ENCODE results near the gene ASB10.

ASB10 gene

DNA sequence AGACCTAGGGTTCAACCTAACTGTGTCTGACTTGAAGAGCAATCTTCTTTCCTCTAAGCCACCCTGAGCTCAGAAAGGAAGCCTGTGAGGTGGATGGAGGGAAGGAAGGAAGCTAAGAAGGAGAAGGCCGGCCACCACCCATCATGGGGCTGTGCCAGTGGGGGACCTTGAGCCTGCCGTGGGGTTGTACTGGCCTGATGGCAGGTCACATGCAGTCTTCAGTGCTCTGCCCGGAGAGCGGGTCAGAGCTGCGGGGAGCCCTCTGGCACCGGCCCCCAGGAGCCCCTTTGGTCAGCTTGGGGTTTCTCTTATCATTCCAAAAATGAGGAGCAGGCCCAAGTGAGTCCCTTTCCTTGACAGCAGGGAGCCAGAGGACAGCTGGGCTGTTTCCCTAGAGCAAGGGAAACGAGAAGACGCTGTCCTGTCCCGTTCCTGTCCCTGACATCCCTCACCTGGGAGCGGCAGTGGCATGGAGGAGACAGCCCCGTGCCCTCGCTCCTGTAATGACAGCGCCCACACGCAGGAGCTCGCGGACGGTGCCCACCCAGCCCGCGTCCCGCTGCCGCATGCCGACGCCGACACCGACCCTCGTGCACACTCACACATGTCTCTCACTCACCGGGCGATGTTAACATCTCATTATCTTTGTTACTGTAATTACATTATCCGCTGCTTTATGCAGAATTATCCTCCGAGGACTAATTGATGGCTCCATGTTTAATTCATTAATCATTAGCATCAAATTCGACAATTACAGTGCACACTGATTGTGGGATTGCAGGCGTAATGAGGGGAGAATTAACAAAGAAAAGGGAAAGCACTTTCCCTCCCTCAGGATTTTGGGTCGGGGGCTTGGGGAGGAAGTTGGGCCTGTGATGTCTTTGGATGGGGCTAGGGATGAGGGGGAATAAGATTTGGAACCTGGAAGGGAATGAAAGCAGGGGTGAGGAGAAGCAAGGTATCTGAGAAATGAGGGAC is 50.9 kb downstream of the ASB10 start:
- DNase-seq (ENCODE audit: low spot score) = no peak

DNA sequence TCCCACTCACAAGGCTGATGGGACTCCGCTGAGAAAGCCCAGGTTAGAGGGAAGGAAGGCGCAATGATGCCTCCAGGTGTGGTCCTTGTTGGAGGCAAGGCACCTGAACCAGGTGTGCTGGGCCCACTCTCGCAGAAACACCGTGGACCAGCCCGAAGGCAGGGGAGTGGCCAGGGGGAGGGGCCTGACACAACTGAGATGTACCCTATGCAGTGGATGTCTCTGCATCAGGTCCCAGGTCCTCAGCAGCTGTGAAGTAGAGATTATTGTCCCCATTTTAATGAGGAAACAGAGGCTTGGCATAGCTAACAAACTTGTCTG is 51.6 kb downstream of the ASB10 start:
- DNase-seq (ENCODE audit: low spot score) = no peak

DNA sequence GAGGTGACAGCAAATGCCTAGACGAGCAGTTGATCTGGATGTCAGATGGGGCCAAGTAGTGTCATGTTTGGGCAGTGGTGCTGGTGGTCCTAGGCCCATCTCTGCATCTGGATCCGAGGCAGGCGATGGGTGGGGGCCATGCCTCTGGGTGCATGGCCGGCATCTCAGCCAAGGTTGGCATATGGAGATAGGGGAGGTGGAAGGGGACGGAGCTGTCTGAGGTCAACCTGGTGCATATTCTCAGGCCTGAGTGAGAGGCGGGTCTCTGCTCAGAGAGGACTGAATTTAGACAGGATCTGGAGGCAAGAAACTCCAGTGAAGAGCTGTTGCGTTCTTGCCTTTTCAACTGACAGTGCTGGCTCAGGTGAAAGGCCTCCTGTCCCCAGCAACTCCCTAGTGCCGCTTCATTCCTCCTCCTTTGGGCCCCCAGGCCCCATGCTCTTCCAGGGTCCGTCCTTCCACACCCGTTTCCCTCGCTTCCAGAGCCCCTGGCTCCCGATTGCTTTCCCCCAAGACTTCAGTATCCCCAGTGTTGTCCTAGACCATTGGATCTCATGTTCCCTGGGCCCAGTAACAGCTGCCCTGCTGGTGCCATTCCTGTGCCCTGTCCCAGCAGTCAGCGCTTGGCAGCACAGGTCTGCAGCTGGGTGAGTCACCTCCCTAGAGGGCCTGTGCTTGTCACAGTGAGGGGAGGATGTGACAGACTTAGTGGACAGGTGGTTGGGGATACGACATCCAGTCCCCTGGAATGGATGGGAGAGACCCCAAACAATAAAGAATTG is 52.1 kb downstream of the ASB10 start:
- no peak for DNase-seq (ENCODE audit: low spot score)

DNA sequence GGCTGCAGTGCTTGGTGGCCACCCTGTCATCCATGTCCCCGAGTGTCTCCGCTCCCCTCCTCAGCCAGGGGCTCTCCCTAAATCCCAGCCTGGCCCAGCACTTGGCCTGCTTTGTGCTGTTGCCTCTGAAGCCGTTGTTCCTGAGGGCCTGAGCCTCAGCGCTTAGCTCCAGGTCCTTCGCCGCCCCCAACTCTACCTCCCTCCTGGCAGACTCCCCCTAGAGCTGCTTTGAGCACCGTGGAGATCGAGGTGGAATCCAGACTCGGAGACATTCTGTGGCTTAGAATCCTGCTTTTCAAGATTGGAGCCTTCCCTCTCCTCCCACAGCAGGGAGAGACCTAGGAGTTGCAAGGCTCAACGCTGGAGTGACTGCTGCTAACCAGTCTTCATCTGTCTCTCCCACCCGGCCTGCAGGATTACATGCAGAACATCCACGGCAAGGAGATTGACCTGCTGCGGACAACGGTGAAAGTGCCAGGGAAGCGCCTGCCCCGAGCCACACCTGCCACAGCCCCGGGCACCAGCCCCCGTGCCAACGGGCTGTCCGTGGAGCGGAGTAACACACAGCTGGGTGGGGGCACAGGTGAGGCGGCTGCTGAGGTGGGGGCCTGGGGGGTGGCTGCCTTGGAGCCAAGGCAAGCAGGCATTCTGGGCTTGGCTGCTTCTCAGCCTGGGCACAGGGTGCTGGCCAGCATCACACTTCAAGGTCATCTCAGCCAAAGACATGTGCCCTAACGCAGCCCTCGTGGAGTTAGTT is 52.9 kb downstream of the ASB10 start:
- no peak for DNase-seq (ENCODE audit: low spot score)

DNA sequence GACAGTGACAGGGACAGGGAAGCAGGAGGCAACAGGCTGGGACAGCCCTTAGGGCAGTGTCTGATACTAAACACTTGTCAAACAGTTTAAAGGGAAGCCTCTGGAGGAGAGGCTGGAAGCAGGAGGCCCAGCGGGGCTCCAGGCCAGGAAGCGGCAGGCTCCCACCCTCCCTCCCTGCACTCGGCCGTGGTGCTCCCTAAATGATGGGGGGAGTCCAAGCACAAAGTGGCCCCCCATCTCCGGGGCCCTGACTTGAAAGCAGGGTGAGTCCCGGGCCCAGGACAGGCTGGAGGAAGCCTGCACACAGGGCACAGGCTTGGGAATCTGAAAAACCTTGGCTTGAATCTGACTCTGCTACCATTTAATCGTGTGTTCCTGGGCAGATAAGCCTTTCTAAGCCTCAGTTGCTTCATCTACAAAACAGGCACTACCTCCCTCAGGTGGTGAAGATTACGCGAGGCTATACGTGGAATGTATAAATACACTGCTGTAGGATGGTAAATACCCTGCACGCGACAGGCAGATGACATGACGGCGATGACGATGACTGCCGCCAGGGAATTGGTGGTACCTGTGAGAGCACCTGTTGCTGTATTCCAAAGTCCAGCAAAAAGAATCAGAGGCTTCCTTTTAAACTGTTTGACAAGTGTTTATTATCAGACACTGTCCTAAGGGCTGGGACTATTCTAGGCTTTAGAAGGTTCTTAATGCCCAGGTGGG is 53.6 kb downstream of the ASB10 start:
- no peak for DNase-seq (ENCODE audit: low spot score)

DNA sequence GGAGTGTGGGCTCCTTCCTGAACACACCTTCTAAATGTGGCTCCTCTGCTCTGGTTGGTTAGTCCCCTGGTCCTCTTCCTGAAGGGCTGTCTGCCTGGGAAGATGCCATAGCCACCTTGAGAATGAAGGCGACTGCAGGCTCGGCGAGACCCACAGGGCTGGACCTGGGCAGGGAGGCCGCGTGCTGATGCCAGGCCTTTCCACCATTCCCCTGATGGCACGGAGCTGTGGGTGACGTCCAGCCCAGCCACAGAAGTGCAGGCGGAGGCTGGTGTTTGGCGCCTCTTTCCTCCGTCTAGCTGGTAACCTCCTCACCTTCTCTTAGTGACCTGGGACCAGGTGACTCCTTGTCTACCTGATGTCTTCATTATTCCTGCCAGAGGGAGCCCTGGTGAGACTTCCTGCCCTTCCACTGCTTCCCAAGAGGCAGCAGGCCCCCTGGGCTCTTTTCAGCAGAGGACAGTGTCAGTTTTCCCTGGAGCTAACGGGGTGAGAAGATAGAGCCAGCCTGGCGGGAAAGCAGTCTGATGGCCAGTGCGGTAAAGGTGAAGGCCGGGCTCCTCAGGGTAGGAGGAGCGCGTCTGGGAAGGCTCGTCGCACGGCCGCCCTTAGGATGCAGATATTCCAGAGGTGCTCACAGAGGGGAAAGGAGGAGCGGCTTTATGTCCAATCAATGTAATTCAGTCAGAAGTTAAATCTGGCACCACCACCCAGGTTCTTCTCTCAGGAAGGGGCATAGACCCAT is 54.4 kb downstream of the ASB10 start:
- DNase-seq (ENCODE audit: low spot score) = no peak

DNA sequence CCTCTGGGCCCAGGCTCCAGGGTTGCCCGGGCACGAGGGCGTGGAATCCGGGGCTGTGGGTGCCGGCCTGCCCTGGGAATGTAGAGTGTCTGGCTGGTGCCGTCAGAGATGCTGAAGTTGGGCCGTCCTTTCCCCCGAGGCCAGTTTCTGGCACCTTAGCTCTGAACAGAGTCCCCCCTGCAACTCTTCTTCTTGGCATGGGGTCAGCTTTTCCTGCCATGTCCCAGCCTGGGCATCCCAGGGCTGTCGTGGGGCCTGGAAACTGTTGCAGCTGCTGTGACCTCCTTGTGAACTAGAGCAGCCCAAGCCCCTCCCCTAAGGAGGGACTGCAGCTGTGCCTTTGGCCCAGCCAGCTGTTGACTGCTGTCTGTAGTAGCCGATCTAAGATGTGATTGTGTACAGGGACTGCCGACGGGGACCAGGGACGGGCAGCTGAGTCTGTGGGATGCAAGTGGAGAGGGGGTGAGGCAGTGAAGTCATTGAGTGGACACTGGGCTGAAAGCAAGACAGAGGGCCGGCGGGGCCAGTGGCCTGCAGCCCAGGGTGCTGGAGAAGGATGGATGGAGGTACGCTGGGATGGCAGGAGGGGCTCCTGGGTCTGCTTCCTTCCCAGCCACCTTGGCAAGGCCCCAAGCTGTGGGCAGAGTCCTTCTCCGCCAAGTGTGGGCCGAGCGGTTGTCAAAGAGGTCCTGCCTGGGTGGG is 55.3 kb downstream of the ASB10 start:
- DNase-seq (ENCODE audit: low spot score) = no peak

DNA sequence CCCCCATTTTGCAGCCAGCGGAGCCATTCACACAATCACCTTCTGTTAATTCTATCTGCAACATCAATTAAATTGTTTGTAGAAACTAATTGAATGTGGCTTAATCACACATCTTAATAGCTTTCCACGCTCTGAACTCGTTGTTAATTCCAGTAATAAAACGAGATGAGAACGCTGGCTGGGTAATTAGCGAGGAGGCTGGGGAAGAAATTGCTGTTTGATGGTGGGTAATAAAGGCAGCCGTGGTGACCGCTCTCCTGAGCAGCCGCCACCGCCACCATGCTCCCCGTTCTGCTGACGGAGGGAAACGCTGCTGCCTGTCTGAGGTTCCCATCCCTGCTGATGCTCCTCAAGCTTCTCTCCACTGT is 55.8 kb downstream of the ASB10 start:
- no peak for DNase-seq (ENCODE audit: low spot score)

DNA sequence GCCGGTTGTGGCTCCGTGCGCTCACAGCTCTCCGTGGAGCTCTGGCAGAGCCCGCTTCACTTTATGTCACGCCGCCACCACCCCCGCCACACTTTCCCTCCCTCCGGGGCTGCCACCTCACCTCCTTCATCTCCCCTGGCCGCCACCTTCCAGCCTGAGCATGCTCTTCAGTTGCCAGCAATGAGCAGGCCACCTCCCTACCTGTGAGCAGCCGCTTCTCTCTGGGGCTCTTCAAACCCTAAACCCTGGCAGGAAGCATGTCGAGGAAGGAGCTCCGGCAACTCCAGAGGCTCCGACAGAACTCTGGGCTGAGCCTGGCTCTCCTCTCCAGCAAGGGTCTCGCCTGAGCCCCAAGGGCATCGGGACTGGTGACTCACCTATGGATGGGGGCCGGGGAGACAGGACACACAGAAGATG is 56.3 kb downstream of the ASB10 start:
- DNase-seq (ENCODE audit: low spot score) = no peak

DNA sequence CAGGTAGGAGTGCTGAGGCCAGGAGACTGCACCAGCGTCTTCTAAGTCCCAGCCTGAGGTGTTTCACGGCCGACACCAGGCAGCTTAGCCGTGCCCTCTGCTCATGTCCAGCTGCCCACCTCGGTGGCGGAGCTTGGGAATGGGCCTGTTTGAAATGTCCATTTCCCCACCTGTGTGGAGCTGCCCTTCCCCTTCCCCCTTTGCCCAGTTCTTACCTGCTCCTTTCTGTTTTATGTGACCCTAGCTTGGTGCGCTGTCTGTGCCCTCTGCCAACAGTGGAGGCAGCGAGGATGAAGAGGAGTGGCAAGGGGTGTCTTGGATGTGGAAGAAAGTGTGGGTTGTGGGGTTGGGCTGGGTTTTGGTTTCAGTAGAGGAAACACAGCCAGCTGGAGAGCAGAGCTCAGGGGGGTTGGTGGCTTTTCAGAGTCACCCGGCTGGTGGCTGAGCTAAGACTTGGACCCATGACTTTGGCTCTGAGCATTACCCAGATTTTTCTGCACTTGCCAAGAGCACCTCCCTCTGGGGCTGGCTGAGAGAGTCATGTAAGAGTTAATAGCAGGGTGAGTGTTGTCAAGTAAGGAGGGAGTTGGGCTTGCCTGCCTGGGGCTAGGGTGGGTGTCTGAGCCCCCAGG is 57.0 kb downstream of the ASB10 start:
- DNase-seq (ENCODE audit: low spot score) = no peak

DNA sequence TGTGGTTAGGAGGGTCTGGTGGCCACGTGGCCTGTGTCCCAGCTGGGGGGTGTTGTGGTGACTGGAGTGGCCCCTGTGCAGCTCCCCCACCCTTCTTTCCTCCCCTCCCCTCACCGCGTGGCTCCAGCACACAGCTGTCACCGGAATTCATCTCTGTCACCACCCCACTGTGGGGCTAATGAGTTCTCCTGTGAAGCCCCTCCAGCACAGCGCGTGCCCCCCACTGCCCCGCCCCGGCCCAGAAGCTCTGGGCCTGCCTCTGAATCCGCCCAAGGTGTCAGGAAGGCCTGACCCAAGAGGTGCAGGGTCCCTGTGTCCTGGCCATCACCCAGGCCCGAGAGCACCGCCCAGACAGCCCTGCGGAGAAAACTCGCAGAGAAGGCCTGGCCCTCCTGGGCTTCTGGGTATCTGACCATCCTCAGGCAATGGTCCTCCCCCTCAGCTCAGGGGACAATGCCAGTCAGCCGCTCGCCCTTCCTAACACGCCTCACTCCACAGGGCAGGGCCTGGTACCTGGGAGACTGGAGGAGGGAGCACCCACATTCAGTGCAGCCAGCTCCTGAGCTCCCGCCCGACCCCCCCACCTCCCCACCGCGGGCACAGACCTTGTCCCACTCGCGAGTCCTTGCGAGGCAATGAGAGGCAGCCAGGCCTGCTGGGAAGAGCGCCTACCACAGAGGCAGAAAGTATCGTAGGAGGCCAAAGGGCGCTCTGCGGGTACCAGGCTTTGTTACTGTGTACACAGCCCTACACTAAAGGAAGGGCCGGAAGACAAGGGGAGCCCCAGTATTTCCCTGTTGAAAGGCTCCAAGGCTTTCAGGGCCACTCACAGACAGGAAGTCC is 57.7 kb downstream of the ASB10 start:
- no peak for DNase-seq (ENCODE audit: low spot score)

DNA sequence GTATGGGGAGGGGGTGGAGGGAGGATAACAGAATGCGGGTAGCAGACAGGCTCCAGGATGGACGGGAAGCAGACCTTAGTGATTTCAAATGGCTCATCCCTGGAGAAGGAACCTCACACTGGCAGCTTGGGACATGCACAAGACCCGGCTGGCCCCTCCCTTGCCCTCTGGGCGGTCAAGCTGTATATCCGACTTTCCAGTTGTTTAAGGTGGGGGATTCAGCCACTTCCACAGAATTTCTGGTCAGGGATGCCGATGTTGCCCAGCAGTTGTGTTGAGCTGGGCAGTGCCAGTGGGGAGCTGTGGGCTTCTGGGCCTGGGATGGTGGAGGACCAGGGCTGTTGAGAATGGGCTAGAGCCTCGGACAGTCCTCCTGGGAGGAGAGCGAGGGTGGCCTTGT is 58.3 kb downstream of the ASB10 start:
- DNase-seq (ENCODE audit: low spot score) = no peak

DNA sequence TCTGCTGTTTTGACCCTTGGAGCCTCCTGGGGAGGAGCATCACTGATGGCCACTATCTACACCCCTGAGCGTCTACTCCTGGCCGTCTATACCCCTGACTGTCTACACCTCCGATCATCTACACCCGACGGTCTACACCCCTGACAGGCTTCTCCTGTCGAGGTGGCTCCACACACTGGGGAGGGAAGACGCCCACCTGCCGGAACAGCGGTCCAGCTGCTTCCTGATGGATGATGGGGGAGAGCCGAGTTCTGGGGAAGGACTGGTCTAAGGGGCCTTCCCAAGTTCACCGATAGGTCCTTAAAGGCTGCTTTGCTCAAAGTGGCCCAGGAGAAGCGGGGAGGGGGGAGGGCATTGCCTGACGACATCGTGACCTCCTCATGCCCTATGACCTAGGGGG is 58.9 kb downstream of the ASB10 start:
- DNase-seq (ENCODE audit: low spot score) = no peak

DNA sequence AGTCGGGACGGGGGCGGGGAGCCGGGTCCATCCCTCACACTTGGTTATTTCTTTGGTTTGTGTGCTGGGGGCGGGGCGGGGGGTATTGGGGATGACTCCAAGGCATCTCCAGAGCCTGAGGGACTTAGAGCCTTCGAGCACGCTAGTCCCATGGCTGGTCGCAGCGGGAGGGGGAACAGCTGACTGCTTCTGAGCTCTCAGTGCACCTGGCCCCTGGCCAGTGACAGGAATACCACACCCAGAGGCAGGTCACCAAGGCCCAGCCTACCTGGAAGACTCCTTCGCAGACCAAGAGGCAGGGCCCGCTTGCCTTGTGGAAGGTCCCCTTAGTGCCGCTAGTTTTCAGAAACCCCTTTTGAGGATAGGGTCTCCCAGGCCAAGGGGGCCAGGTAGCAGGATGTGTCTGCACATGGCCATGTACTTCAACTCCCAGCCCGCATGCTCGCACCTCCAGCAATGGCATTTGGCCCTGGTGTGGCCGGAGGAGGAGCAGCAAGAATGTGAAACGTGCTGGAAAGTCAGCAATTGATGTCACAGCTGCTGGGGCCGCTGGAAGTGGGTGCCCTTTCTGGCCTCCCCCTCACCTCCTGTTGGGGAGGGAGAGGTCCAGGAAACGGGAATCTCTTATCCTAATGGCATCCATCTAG is 60.4 kb downstream of the ASB10 start:
- DNase-seq (ENCODE audit: low spot score) = no peak

DNA sequence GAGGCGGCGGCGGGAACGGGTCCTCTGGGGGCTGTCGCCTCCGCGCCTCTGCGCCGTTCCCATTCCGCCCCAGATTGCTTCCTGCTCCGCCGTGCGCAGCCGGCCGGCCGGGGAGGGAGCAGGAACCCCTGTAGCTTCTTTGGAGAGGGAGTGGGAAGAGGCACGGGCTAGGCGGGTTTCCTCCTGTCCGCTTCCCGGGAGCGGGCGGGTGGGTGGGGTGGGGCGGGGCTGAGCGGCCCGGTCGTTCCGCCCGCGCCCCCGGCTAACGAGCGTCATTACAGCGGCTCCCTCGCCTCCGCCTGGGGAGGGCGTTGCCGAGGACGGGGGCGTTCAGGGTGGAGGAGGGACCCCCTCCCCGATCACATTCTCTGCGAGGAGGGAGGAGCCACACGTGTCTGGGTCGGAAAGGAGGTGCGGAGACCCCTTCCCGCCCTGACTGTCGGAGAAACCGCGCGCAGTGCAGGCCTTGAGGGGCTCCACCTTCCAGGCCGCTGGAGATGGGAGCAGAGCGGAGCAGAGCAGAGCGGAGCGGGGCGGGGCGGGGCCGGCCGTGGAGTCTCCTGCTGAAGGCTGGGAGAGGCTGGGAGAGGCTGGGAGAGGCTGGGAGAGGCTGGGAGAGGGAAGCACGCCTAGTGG is 61.1 kb downstream of the ASB10 start:
- DNase-seq (ENCODE audit: low spot score) = no peak

Data from LoVo (cell line).